Measurements from ENCODE around the gene OSER1.

Gene OSER1

GRCh38 chr20:44159125-44159524 lies 51.4 kb downstream of the OSER1 start:
- TF ChIP-seq GATA2 (IDR thresholded peaks at IDR 0.05; ENCODE audit: low read depth, low read length) (no peak), GATA3 (IDR thresholded peaks at IDR 0.05; ENCODE audit: low read depth, low read length) (no peak)

- TF ChIP-seq GATA3 (IDR thresholded peaks at IDR 0.05; ENCODE audit: low read depth, low read length) (no peak), GATA2 (IDR thresholded peaks at IDR 0.05; ENCODE audit: low read depth, low read length) (no peak)
These were observed 53.5 kb downstream of the OSER1 start for GRCh38 chr20:44157061-44157460.

DNA sequence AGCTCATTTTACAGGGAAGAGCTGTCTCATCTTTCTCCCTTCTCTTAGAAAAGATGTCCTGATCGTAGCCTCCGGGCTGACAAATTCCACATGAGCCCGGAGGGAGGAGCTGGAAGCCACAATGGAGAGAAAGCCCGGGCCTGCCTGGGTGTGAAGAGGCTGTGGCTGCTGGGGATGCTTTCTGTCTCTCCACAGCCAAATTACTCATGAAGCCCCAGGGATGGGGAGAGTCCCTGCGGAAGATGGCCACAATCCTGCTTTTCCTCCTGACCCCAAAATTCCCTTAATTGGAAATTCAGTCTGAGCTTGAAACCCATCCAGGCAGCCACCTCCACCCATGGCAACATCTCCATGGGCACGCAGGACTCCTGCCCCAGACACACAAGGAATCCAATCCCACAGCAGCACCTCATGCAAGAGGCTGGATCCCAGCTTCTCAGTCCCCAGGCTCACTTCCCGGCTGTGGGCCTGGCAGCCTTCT lies 56.0 kb downstream of the OSER1 start:
- no peak for TF ChIP-seq GATA2 (IDR thresholded peaks at IDR 0.05; ENCODE audit: low read depth, low read length)
- no peak for TF ChIP-seq GATA3 (IDR thresholded peaks at IDR 0.05; ENCODE audit: low read depth, low read length)

GRCh38 chr20:44153636-44154043 lies 56.9 kb downstream of the OSER1 start:
- TF ChIP-seq GATA3 (IDR thresholded peaks at IDR 0.05; ENCODE audit: low read depth, low read length) (no peak), GATA2 (IDR thresholded peaks at IDR 0.05; ENCODE audit: low read depth, low read length) (no peak)

- no peak for TF ChIP-seq GATA2 (IDR thresholded peaks at IDR 0.05; ENCODE audit: low read depth, low read length)
- no peak for TF ChIP-seq GATA3 (IDR thresholded peaks at IDR 0.05; ENCODE audit: low read depth, low read length)
These were observed 58.8 kb downstream of the OSER1 start for GRCh38 chr20:44151621-44152416.

DNA sequence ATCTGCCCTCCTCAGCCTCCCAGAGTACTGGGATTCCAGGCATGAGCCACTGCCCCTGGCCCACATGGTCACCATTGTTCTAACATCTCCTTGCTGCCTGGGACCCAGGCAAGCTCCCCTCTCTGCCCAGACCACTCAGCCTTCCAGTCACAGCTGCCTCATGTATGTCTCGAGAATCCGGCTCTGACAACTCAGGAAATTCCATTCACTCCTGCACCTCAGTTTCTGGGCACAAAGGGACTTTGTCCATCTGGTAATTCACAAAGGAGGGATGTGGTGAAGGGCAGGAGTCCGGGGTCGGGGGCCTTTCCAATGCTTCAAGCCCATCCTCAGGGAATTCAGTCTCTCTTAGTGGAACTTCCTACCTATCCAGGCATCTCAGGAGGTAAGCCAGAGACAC lies 64.3 kb downstream of the OSER1 start:
- TF ChIP-seq GATA2 (IDR thresholded peaks at IDR 0.05; ENCODE audit: low read depth, low read length): no peak
- no peak for TF ChIP-seq GATA3 (IDR thresholded peaks at IDR 0.05; ENCODE audit: low read depth, low read length)

Measured in SH-SY5Y (cell line).